NCI-H2029 treated with DMSO at 0.1 percent for 48 hours (cell line): ENCODE results near the gene DYNLRB1.

Experiments used
- DNase-seq: peaks from one replicate; lab custom pipeline; 2025; lab: John Stamatoyannopoulos, UW

Gene DYNLRB1

DNA sequence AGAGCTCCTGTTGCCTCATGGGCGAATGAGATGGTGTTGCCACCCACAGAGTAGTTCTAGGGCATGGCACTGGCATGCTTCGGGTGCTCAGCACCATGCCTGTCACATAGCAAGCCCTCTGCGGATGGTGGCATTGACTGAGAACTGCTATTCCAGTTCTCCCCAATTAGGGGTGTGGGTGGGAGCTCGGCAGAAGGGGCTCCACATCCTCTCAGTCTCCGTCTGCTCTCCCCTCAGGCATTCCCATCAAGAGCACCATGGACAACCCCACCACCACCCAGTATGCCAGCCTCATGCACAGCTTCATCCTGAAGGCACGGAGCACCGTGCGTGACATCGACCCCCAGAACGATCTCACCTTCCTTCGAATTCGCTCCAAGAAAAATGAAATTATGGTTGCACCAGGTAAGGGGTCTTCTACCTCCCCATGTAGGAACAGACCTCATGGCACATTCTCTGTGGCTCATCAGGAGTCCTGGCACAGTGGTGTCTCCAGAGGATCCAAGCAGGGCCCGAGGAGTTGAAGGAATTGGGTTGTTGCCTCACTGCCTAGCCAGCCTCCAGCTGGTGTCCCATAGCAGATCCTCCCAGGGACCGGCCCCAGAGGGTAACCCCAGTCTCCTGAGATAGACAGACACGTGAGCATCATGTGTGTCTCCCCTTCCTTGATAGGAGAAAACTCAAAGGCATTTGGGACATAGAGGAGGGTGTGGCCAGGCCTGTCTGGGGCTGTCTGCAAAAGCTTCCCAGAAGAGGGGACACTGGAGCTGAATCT is 18.4 kb downstream of the DYNLRB1 start:
- no peak for DNase-seq

DNA sequence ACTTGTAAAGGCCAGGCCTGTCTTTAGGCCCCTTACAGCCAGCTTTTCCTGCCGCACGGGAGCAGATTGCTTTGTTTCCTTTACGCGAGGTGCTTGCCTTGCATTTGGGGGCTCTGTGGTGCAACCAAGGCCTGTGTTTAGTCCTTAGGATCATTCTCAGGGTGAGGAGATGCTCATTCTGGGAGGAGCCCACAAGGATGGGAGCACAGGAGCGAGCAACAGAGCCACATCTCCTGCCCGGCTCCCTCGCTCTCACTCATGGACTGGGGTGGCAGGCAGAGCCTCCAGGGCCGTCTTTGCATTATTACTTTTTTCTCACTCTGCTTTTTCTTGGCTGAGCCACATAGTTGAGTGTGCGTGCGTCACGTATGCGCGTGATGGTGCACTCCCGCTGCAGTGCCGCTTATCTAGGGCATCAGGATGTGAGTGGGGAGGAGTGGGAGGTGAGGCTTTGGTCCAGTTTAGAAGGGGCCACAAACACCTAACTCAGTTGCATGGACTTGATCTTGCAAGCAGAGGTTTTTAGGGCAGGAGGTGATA is 19.1 kb downstream of the DYNLRB1 start:
- no peak for DNase-seq

DNA sequence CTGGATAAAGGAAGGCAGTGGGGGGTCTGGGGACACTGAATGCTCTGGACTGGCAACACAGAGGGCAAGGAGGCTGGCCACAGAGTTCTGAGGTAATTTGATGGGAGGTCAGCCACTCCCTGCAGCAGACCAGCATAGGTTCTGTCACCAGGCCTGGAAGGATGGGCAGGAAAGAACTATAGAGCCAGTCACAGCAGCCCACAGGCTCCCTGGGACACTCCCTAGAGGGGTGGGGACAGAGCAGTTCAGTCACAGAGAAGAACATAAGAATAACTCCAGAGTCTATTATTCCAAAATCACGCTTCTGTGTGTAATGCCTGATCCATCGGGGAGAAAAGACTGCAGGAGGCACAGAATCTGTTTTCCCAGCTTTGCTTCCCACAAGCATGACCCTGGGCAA is 19.6 kb downstream of the DYNLRB1 start:
- DNase-seq: no peak

DNA sequence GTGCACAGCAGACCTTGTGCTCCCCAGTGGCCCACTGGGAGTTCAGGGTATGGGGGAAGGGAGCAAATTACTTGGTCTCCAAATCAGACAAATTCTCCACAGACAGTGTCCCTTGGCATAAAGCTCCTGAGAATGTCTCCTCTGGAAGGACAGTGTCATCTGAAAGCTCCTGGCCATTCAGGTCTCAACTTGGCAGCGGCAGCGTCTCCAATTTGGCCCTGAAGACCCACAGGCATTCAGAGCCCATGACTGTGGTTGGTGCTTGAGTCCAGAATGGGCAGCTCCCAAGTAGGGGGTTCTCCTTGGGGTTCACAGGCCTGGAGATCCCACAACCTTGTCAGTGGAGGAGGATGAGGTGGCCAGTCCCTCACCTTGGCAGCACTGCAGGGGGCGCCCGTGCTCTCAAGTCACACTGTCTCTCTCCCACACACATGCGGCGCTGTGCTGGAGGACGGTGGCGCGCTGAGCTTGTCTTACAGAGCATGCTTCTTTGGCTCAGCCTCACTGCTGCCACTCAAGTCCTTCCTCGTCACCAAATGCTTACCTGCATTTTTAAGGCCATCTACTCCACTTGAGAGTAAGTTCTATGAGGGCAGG is 20.7 kb downstream of the DYNLRB1 start:
- no peak for DNase-seq

DNA sequence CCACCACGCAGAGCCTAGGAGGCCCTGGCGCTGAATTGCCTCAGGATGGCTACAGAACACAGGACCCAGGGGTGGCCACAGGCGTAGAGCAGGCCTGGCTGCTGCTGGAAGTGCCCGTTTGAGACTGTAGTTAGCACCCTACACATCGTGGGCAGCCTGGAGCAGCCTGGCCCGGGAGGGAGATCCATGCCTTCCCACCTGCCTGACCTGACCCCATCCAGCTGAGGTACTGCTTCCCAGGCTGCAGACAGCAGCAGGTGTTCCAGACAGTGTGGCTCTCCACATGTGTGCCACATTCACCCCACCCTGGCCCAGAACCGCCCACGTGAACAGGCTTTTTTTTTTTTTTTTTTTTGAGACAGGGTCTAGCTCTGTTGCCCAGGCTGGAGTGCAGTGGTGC is 21.4 kb downstream of the DYNLRB1 start:
- no peak for DNase-seq

DNA sequence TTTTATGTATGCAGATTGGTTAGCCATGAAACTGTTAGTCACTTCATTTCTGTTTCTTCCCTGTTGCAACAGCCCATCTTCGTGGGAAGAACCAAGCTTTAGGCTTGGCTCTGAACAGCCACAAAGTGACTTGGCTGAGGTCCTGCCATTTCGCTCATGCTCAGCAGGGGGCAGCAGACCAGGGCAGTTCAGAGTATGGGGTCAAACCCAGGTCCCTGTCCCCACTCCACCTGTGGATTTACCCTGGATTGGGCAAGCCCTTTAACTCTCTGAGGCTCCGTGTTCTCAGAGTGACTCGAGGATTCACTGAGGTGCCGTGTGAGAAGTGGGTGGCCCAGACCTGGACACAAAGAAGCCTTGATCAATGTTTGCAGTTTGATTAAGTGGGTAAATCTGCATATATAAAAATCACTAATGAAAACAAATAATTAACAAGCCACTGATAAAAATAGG is 22.5 kb downstream of the DYNLRB1 start:
- DNase-seq: no peak

DNA sequence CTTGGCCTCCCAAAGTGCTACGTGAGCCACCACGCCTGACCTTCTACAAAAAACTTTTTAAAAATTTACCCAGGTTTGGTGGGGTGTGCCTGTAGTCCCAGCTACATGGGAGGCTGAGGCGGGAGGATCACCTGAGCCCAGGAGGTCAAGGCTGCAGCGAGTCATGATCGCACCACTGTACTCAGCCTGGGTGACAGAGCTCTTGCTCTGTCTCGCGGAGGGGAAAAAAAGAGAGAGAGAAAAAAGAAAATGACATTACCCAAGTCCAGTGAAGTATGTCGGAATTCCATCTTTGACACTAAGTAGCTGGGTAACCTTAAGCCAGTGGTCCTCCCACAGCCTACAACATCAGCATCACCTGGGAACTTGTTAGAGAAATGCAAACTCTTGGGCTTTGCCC is 23.5 kb downstream of the DYNLRB1 start:
- no peak for DNase-seq

DNA sequence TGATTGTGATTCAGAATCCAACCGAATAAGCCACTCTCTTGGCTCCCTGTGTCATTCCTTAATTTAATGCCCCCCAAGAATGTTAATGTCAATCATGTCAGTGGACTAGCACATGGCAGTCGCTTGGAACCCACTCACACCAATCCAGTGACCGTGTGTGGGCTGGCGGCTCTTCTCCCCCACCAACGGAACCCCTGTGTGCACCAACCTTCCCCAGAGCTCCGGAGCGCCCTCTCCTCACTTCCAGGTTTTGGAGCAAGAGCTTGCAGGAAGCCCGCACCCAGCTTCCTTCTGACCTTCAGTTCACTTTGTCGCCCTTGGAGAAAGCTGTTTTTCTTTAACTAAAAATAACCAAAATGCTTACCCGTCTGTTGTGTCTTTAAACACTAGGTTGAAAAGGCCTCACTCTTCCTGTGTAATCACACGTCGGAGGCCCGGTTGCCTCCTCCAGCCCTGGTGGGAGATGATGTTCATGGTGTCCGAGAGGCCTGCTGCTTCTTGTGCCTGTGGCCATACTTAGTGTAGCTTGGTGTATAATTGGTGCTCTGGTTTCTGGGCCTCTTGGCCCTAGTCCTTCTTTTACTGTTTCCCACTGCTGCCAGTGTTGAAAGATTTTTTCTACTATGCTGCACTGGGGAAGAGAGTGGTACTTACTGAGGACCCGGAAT is 24.5 kb downstream of the DYNLRB1 start:
- DNase-seq: no peak

DNA sequence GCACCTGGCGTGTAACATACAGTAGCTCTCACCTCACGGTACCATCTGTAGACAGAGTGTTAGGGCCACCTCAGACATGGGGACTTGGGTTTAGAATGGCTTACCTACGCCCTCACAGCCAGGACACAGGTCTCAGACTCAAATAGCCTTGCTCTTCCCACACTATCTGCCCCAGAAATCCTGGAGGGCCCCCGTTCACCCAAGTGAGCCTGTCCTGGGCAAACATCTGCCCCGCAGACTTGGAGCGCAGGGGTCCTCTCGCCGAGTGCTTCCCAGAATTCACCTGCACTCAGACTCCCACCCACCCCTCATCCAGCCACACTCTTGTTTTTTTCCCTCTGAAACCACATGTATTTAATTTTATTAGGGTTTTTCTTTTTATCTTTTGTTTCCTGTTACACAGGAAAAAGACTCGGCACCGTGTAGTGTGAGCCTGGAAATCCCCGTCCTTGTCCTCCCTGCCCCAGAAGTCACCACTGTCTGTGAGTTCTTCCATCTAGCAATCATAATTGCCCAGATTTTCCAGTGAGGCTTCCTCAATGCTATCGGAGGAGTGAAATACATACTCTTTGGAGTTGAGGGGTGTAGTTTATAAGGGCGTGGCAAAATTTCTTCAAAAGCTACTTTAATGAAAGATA is 25.2 kb downstream of the DYNLRB1 start:
- no peak for DNase-seq

DNA sequence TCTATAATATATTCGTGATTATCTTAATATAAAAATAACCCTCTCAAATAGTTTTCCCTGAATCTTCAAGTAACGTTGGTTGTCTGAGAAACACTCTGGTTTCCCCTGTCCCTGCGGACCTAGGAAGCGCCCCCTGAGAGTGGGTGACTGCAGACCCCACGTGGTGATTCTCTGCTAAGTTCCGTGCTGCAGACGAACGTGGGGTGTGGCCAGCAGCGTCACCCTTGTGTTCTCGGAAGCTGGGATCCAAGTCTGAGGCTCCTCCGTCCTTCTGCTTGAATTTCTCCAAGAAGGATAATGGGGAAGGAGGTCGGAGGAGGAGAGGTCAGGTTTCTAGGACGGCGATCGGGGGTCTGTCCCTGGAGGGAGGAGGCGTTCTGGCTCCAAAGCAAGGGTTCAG is 25.7 kb downstream of the DYNLRB1 start:
- no peak for DNase-seq

DNA sequence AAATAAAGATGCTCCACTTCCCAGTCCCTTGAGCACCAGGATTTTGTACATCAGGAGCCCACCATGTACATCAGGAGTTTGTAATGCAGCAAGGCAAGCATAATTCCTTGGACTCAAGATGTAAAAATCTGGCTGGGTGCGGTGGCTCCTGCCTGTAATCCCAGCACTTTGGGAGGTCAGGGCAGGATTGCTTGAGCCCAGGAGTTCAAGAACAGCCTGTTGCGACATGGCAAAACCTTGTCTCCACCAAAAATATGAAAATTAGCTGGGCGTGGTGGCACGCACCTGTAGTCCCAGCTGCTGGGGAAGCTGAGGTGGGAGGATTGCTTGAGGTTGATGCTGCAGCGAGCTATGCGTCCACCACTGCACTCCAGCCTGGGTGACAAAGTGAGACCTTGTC is 26.2 kb downstream of the DYNLRB1 start:
- DNase-seq: no peak

DNA sequence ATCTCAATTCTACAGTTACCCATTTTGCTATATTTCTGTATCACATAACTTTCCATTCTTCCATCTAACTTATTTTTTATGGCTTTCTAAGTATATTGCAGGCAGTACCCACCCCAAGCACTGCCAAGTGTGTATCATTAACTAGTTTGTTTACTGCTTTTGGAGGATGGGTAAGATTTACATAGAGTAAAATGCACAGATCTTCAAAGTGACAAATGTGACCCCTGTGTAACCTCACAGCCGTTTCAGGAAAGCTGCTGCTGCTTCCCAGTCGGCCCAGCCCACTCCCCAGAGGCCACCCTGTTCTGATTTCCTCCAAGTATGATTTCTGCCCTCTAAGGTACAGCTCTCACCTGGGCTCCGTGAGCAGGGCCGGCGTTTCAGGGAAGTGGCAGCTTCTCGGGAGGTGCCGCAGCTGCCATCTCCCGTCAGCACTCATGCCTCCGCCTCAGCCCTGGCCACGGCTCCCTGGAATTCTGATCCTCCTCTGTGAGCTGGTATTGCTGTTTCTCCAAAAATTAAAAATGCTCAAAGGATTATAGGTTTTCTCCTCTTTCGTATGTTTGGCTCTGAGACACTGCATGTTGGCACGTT is 27.3 kb downstream of the DYNLRB1 start:
- DNase-seq: no peak

DNA sequence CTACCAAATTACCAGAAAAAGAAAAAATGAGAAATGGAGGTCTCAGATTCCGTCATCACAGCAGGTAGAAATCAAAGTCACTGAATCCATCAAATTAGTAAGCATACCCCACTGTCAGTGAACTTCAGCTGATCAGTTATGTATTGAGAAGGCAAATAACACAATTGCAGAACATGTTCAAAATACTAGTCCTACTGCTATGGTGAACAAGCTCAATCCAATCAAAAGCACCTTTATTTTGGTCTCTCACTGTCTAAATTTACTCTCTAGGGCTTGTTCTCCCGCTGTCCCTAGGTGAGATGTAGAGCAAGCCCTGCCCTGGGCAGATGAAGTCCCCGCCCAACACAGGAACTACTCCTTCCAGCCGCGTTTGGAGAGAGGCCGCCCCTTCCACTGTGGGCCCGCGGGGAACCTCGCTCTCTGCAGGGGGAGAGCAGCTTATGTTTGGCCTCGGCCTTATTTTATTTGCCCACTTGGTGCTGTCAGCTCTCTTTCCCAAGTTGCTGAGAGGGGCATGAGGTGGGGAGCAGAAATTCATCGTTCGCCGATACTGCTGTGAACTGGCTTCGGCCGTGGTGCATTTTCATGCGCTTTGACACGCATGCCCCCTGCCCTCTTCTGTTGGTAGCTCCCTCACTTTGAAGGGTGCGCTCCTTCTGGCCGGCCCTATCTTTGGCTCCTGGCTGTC is 28.0 kb downstream of the DYNLRB1 start:
- DNase-seq: no peak

DNA sequence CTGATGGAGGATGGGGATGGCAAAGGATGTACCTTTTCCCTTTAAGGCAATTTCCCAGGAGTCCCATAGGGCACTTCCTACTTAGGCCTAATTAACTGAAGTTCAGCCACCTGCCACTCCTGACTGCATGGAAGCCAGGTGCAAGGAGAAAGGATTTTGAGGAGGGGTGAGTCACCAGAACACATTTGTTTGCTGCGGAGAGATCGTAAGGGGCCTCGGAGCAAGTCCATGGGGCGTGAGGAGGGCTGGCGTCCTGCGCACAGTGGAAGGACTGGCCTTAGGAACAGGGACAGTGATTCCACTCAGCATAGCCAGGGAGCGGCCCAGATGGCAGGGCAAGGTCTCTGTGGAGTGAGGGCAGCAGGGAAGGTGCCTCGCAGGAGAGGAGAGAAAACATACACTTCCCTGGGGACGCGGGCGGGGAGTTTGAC is 30.5 kb downstream of the DYNLRB1 start:
- peak; percentile 64 for DNase-seq

DNA sequence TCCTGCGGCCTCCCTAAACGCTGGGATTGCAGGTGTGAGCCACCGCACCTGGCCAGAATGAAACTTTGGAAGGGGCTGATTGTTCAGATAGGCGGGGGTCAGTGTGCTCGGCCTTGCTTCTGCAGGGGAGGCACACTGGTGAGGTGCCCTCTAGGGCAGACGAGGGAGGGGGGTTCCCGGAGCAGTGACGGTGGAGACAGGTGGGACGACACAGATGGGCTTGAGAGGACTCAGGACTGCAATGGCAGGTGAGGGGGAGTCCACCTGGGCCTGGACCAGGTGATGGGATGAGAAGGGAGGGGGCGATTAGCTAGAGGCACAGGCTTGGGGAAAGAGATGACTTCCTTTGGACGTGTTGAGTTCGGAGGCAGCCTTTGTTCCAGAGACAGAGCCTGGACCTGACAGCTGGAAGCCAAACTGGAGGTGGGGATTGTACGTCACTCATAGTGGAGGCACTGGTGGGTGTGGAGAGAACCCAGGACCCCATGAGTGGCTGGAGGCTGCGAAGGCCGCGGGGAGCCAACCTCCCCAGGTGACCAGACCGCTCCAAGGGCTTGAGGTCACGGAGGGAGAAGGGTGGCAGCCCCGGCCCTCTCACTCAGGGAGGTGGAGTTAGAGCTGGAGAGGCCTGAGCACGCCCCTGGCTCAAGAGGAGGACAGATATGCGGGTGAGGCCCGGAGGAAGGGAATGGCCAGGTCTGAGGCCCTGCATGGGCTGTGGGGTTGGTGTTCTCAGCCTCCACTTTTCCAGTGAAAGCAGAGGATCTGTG is 31.8 kb downstream of the DYNLRB1 start:
- DNase-seq: no peak

DNA sequence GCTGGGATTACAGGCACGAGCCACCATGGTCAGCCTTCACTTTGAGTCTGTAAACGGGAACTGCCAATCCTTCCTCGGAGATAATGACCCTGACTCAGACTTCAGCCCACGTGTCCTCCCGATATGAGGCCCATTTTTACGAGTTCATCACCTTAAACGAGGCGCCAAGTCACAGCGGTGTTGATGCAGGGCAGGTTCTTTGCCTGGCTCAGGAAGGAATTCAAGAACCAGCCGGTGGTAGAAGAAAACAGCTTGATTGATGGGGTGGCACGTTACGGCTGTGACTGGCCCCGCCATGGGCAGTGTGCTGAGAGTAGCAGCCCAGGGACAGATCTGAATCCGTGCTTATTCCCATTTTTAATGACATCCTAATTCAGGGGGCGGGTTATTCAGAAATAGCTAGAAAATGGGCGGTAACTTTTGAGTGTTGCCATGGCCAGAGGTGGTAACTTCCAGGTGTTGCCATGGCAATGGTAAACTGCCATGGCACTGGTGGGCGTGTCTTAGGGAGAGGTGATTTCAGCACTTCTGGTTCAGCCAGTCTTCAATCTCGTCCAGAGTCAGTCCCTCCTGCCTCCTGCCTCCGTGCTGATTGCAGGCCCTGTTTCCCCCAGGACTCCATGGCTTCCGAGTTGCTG is 33.2 kb downstream of the DYNLRB1 start:
- DNase-seq: no peak

DNA sequence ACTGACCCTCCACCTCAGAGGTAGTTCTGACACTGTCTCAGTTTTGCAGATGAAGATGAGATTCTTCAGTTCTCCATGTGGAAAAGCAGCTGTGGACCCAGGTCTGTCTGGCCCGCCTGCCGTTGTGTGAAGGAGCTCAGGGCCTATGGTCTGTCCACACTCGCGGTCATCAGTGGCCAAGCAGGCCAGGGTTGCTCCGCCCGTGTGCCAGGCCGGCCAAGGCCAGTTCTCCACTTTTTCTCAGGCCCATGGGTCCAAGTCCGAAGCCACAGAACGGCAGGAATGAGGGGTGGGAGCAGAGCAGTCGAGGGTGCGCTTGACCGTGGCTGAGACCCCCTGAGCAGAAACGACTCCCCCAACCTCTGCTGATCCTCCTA is 33.7 kb downstream of the DYNLRB1 start:
- no peak for DNase-seq

DNA sequence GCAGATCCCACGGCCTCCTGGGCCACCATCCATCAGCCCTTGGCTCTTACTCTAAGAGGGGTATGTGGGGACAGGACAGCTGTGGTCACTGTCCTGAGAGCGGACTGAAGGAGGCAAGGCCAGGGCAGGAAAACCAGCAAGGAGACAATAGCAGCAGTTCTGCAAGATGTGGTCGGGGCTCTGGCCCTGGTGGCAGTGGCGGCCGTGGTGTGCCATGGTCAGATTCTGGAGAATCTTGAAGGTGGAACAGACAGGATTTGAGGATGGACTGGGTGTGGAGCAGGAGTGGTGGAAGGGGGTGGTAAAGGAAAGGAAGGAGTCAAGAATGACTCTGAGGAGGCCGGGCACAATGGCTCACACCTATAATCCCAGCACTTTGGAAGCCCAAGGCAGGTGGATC is 36.3 kb downstream of the DYNLRB1 start:
- no peak for DNase-seq

DNA sequence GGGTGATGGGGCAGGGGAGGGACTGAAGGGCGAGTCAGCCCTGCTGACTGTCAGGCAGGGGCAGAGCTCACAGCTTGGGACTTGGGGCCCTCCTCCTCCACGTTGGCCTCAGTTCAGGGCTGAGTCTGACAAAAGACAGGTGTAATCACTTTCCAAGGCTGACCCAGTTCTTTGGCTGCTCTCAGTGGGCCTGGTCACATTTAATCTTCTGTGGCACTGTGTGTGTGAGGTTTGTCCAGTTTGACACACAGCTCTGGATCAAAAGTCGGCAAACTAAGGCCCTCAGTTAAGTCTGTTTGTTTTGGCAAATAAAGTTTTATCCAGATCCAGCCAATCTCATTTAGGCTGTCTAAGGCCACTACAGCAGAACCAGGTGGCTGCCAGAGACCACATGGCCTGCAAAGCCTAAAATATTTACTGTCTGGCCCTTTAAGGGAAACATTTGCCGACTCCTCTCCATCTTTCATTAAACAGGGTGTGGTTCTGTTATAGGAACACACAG is 37.2 kb downstream of the DYNLRB1 start:
- no peak for DNase-seq

DNA sequence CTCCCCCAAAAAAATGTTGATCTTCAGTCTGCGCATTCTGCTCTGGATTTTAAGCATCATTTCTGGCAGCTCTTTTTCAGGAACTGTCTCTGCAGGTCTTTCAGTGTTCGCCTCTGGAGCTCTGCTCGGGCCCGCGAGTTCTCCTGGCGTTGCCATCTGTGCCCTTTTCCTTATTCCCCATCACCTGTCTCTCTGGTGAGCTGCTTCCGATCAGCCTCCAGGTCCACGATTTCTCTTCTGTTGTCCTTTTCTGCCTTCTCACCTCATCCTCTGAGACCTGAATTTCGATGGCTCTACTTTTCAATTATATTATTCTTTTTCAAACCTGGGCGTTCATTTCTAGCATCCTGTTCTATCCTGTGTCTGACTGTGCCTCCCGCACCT is 41.7 kb downstream of the DYNLRB1 start:
- DNase-seq: no peak
